HG03520 (cell line): ENCODE data around the gene SERPINB13.
"Not testable (repeated sequence)": the region's sequence is repeated elsewhere in the genome, so short reads cannot be mapped to it uniquely, and the experiment has no call there.

Source experiments
- ATAC-seq: cut with Tn5 transposase; IDR thresholded peaks from one replicate; pipeline ENCODE4 v1.9.1; 2021; ENCODE audit warnings: mild to moderate bottlenecking, moderate library complexity; ENCODE audit not compliant: unreplicated experiment

Gene SERPINB13

GRCh38 chr18:63644694-63645093 lies 57.6 kb downstream of the SERPINB13 start:
- not testable (repeated sequence) for ATAC-seq

GRCh38 chr18:63646936-63647335 lies 59.8 kb downstream of the SERPINB13 start:
- ATAC-seq: no peak

- ATAC-seq: no peak
Observed at GRCh38 chr18:63648241-63648640, 61.1 kb downstream of the SERPINB13 start.
